Measurements from ENCODE around the gene CNTFR. TPM values are rescaled to one million over a fixed set of nuclear protein-coding genes. Genes with fewer than 3 reads are reported as not detected.

The CNTFR gene
- total RNA-seq, 4 donors from 2014 or later: 0.47 to 11.6 (median 1.6) TPM

DNA sequence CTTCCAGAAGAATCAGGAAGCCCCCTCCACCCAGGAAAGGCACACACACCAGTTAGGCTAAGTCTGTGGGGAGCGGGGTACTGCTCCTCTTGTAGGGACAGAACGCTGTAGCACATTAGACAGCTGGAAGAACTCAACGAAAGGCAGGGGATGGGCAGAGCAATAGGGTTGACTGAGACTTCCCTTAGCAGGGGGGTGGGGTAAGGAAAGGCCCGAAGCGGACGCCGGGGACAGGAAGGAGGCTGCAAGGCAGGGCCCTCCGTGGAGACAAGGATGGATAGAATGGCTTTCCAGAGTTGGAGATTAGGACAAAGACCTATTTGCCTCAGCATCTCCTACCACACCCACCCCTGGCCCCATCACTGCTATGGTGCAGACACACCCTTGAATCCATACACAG is 14.3 kb downstream of the CNTFR start:
- Histone ChIP-seq H3K4me3 (no peak overlapping the region), H3K27ac (no peak overlapping the region), H3K4me1 (peaks cover 0 to 38% (median 0%) of the 10 kb centered on the region in 3 donors), H3K27me3 (peaks cover 65% of the 10 kb centered on the region), H3K9me3 (no peaks in the 10 kb centered on the region), H3K36me3 (no peaks in the 10 kb centered on the region)
- WGBS, 2 donors (ENCODE audit: low coverage in 1 of 2): 6 to 42% methylated on average over 3 to 7 of the region's 8 CpGs
- TF ChIP-seq POLR2AphosphoS5 (IDR thresholded peaks at IDR 0.05) (no peak), EP300 (IDR thresholded peaks at IDR 0.05) (no peak), POLR2A (IDR thresholded peaks at IDR 0.05) (no peak)
- ATAC-seq: no peak

DNA sequence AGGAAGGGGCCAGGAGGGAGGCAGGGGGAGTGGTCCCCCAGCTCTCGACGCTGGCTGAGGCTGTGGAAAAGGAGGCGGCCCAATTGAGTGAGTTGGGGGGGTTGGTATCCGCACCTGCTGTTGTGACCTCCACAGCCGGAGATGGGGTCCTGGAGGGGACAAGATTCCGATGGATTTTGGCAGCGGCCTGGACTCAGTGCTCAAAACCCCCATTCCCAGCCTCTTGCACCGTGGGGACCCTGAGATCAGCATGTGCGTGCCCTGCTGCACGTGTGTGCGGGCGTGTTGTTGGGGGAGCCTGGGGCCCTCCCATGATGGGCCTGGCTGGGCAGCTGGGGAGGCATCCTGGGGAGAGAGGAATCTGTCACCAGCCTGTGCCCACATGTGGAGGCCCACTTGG is 15.0 kb downstream of the CNTFR start:
- Histone ChIP-seq H3K9me3 (no peaks in the 10 kb centered on the region), H3K4me1 (peaks cover 0 to 43% (median 0%) of the 10 kb centered on the region in 3 donors), H3K27ac (no peak overlapping the region), H3K36me3 (no peaks in the 10 kb centered on the region), H3K27me3 (peaks cover 58% of the 10 kb centered on the region), H3K4me3 (no peak overlapping the region)
- 91% methylated on average over 4 of the region's 12 CpGs; no CpG with 5 or more reads in 1 of the 2 donors for WGBS, 2 donors (ENCODE audit: low coverage in 1 of 2)
- no peak for ATAC-seq
- TF ChIP-seq POLR2AphosphoS5 (IDR thresholded peaks at IDR 0.05): no peak
- no peak for TF ChIP-seq POLR2A (IDR thresholded peaks at IDR 0.05)
- no peak for TF ChIP-seq EP300 (IDR thresholded peaks at IDR 0.05)
- TF ChIP-seq, protein P1, sequence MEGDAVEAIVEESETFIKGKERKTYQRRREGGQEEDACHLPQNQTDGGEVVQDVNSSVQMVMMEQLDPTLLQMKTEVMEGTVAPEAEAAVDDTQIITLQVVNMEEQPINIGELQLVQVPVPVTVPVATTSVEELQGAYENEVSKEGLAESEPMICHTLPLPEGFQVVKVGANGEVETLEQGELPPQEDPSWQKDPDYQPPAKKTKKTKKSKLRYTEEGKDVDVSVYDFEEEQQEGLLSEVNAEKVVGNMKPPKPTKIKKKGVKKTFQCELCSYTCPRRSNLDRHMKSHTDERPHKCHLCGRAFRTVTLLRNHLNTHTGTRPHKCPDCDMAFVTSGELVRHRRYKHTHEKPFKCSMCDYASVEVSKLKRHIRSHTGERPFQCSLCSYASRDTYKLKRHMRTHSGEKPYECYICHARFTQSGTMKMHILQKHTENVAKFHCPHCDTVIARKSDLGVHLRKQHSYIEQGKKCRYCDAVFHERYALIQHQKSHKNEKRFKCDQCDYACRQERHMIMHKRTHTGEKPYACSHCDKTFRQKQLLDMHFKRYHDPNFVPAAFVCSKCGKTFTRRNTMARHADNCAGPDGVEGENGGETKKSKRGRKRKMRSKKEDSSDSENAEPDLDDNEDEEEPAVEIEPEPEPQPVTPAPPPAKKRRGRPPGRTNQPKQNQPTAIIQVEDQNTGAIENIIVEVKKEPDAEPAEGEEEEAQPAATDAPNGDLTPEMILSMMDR (IDR thresholded peaks at IDR 0.05): no peak

DNA sequence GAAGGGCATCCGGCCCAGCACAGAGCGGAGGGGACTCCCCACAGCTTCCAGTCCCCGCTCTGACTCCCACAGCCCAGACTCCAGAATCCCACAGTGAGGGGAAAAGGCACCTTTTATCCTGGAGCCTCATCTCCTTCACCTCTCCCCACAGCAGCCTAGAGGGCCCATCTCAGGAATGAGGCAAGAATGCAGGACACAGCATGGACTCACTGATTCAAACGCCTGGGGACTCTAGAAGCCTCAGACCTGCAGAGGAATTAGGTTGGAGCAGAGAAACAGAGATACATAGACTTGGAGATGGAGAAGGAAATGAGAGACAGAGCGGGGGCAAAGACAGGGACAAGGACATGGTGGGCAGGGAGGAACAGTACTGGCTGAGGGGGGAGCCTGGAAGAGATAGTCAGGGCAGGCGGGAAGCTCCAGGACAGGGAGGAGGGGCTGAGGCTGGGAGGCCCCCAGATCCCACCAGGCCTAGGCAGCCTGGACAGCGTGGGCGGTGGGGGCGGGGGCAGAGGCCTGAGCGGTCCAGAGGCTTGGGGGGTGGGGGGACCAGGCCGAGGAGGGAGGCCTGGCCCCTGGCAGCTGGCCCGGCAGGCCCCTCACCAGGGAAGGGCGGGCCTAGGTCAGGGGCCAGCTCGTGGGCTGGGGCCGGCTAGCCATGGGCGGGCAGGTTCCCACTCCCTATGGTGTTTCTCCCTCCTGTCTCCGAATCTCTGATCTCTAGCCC is 15.8 kb downstream of the CNTFR start:
- no peaks in the 10 kb centered on the region for H3K9me3 ChIP-seq
- H3K4me3 ChIP-seq: no peak overlapping the region
- no peak for ATAC-seq
- no peak overlapping the region for H3K27ac ChIP-seq
- no peak for TF ChIP-seq EP300 (IDR thresholded peaks at IDR 0.05)
- no peak for TF ChIP-seq POLR2A (IDR thresholded peaks at IDR 0.05)
- TF ChIP-seq, protein P1 (IDR thresholded peaks at IDR 0.05): no peak
- TF ChIP-seq POLR2AphosphoS5 (IDR thresholded peaks at IDR 0.05): no peak
- peaks cover 50% of the 10 kb centered on the region for H3K27me3 ChIP-seq
- peaks cover 0 to 35% (median 0%) of the 10 kb centered on the region in 3 donors for H3K4me1 ChIP-seq
- no peaks in the 10 kb centered on the region for H3K36me3 ChIP-seq
- 75 to 100% methylated on average over 2 to 4 of the region's 17 CpGs for WGBS, 2 donors (ENCODE audit: low coverage in 1 of 2)

DNA sequence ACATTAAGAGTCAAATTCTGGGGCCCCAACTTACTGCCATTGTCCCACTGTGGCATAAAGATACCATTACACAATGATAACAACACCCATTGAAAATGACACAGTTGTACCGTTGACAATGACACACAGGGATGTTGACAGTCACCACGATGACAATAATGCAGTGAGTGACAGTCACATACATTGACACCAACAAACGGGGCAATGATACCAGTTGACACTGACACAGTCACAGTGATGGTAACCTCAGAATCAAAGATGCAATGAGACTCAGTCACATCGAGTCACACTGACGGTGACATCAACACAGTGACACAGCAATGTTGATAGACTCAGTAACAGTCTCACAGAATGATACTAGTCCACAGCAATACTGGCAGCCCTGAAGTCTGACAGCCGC is 16.9 kb downstream of the CNTFR start:
- H3K27ac ChIP-seq: no peak overlapping the region
- WGBS, 2 donors (ENCODE audit: low coverage in 1 of 2): 71 to 98% methylated on average over 6 of the region's 6 CpGs
- no peaks in the 10 kb centered on the region for H3K36me3 ChIP-seq
- H3K4me3 ChIP-seq: no peak overlapping the region
- H3K9me3 ChIP-seq: no peaks in the 10 kb centered on the region
- no peak for ATAC-seq
- H3K4me1 ChIP-seq: peaks cover 0 to 23% (median 0%) of the 10 kb centered on the region in 3 donors
- H3K27me3 ChIP-seq: peaks cover 46% of the 10 kb centered on the region
- TF ChIP-seq, protein P1 (IDR thresholded peaks at IDR 0.05): no peak
- TF ChIP-seq POLR2A (IDR thresholded peaks at IDR 0.05) (no peak), POLR2AphosphoS5 (IDR thresholded peaks at IDR 0.05) (no peak), EP300 (IDR thresholded peaks at IDR 0.05) (no peak)

DNA sequence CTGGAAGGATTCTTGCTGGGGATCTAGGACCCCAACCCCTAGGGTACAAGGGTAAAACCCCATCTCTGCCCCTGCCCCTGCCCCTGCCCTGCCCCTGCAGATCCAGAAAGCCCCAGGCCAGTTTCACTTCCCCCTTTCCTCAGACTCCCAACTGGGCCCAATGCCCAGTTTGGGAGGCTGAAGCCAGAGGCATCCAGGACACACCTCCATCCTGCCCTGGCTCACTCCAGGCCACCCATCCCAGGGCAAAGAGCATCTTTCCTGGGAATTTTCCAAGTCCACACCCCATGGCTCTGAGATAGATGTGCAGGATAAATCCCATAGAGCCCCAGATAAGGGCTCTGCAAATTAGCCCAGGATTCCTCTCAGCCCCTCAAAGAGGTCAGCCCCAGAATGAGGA is 17.4 kb downstream of the CNTFR start:
- Histone ChIP-seq H3K9me3 (no peaks in the 10 kb centered on the region), H3K27me3 (peaks cover 45% of the 10 kb centered on the region), H3K27ac (no peak overlapping the region), H3K36me3 (no peaks in the 10 kb centered on the region), H3K4me1 (peaks cover 0 to 21% (median 0%) of the 10 kb centered on the region in 3 donors), H3K4me3 (no peak overlapping the region)
- TF ChIP-seq, protein P1 (IDR thresholded peaks at IDR 0.05): no peak
- TF ChIP-seq POLR2AphosphoS5 (IDR thresholded peaks at IDR 0.05) (no peak), EP300 (IDR thresholded peaks at IDR 0.05) (no peak)
- ATAC-seq: no peak
